IMR-90 (cell line): ENCODE measurements around the gene TMOD1. TPM values are rescaled to one million over a fixed set of nuclear protein-coding genes. Genes with fewer than 3 reads are reported as not detected.

Experiments used
- ATAC-seq: fragments of 200-7000 bp; cut with Tn5 transposase; 2 replicates; pipeline ENCODE4 v1.9.1; 2020; ENCODE audit warnings: low read depth, mild to moderate bottlenecking, moderate library complexity
- BruUV-seq: library from RNA; stranded (reverse); fragments of 400-500 nt; replicated peaks from 2 replicates; lab custom pipeline; 2021; lab: Mats Ljungman, UMichigan
- CTCF ChIA-PET: fragments of 300-600 bp; formaldehyde crosslinking; extraction: SDS; loops from one replicate; lab custom pipeline; 2021; ENCODE audit warnings: antibody characterized with exemption; lab: Yijun Ruan, JAX
- POLR2A ChIA-PET: fragments of 300-600 bp; sonication (Branson Sonifier 250); formaldehyde crosslinking; loops from one replicate; lab custom pipeline; 2022; ENCODE audit warnings: antibody characterized with exemption; ENCODE audit not compliant: unreplicated experiment; lab: Charles Lee
- DNase-seq: peaks from one replicate; pipeline ENCODE4 v3.0.0; 2013
- H2AFZ ChIP-seq: replicated peaks from 2 replicates; pipeline ENCODE3; 2013; ENCODE audit warnings: low read length, mild to moderate bottlenecking; ENCODE audit not compliant: poor library complexity
- H2AK5ac ChIP-seq: 2 replicates; pipeline ENCODE4 v1.6.1; 2013; ENCODE audit warnings: low read depth, low read length, inconsistent platforms
- H2AK9ac ChIP-seq: replicated peaks from 2 replicates; pipeline ENCODE3; 2013; ENCODE audit warnings: mild to moderate bottlenecking, low read depth, low read length, moderate library complexity; ENCODE audit not compliant: poor library complexity
- H2BK120ac ChIP-seq: 2 replicates; pipeline ENCODE4 v1.6.1; 2013; ENCODE audit warnings: low read depth, low read length, inconsistent platforms
- H2BK15ac ChIP-seq: 3 replicates; pipeline ENCODE4 v1.6.1; 2013; ENCODE audit warnings: low read depth, low read length, inconsistent platforms
- H2BK20ac ChIP-seq: 2 replicates; pipeline ENCODE4 v1.6.1; 2013; ENCODE audit warnings: low read depth, mild to moderate bottlenecking, inconsistent platforms, low read length, moderate library complexity
- H2BK5ac ChIP-seq: 2 replicates; pipeline ENCODE4 v1.6.1; 2013; ENCODE audit warnings: mild to moderate bottlenecking, low read depth, low read length, inconsistent platforms; ENCODE audit not compliant: poor library complexity, severe bottlenecking
- H3K14ac ChIP-seq: replicated peaks from 2 replicates; pipeline ENCODE4 v1.6.1; 2013; ENCODE audit warnings: low read depth, low read length, inconsistent platforms
- H3K18ac ChIP-seq: 2 replicates; pipeline ENCODE4 v1.6.1; 2013; ENCODE audit warnings: low read depth, low read length, control low read depth
- H3K23ac ChIP-seq: 2 replicates; pipeline ENCODE4 v1.6.1; 2013; ENCODE audit warnings: low read depth, low read length, inconsistent platforms
- H3K27ac ChIP-seq: 2 replicates; pipeline ENCODE4 v1.5.1; 2013; ENCODE audit warnings: mild to moderate bottlenecking, control low read depth, low read length; ENCODE audit not compliant: insufficient read depth
- H3K27me3 ChIP-seq: 2 replicates; pipeline ENCODE4 v1.6.1; 2013; ENCODE audit warnings: low read length; ENCODE audit not compliant: control insufficient read depth, insufficient read depth
- H3K36me3 ChIP-seq: 2 replicates; pipeline ENCODE4 v1.6.1; 2013; ENCODE audit warnings: low read length, mixed read lengths; ENCODE audit not compliant: control insufficient read depth, insufficient read depth
- H3K4ac ChIP-seq: 2 replicates; pipeline ENCODE4 v1.6.1; 2013; ENCODE audit warnings: low read depth, low read length, inconsistent platforms
- H3K4me1 ChIP-seq: 2 replicates; pipeline ENCODE4 v1.6.1; 2013; ENCODE audit warnings: low read length, mixed read lengths; ENCODE audit not compliant: control insufficient read depth, insufficient read depth
- H3K4me2 ChIP-seq: 2 replicates; pipeline ENCODE4 v1.6.1; 2013; ENCODE audit warnings: low read depth, mild to moderate bottlenecking, control low read depth, low read length, moderate library complexity
- H3K4me3 ChIP-seq: 2 replicates; pipeline ENCODE4 v1.5.1; 2013; ENCODE audit warnings: low read depth, mild to moderate bottlenecking, control low read depth, low read length, moderate library complexity; ENCODE audit not compliant: insufficient read depth
- H3K56ac ChIP-seq: 2 replicates; pipeline ENCODE4 v1.6.1; 2013; ENCODE audit warnings: low read length, inconsistent platforms; ENCODE audit not compliant: insufficient read depth; ENCODE audit errors: extremely low read depth
- H3K79me1 ChIP-seq, 2 experiments: 2 replicates each; pipeline ENCODE4 v1.6.1; 2013; ENCODE audit warnings: low read length in 2 of 2, inconsistent platforms in 1 of 2, low read depth in 1 of 2
- H3K9ac ChIP-seq: 2 replicates; pipeline ENCODE4 v1.6.1; 2013; ENCODE audit warnings: low read depth, low read length, control low read depth
- H3K9me1 ChIP-seq: 2 replicates; pipeline ENCODE4 v1.6.1; 2013; ENCODE audit warnings: low read length, inconsistent platforms; ENCODE audit not compliant: insufficient read depth
- H3K9me3 ChIP-seq: 2 replicates; pipeline ENCODE4 v1.6.1; 2013; ENCODE audit warnings: low read length; ENCODE audit not compliant: control insufficient read depth, insufficient read depth
- H4K20me1 ChIP-seq: 2 replicates; pipeline ENCODE4 v1.6.1; 2013; ENCODE audit warnings: low read length, inconsistent platforms; ENCODE audit not compliant: insufficient read depth
- H4K5ac ChIP-seq: 2 replicates; pipeline ENCODE4 v1.6.1; 2013; ENCODE audit warnings: mild to moderate bottlenecking, low read depth, low read length, control low read depth
- H4K8ac ChIP-seq, 2 experiments: 2 replicates each; pipeline ENCODE4 v1.6.1; 2013; ENCODE audit warnings: low read depth in 2 of 2, low read length in 2 of 2, control low read depth in 1 of 2, inconsistent platforms in 1 of 2
- H4K91ac ChIP-seq: 2 replicates; pipeline ENCODE4 v1.6.1; 2013; ENCODE audit warnings: low read depth, low read length, inconsistent platforms; ENCODE audit not compliant: insufficient read depth
- BHLHE40 ChIP-seq: fragments of 150-350 bp; IDR thresholded peaks from 2 replicates; pipeline ENCODE4 v1.6.1; 2016; ENCODE audit warnings: mild to moderate bottlenecking, low read depth, low read length
- CEBPB ChIP-seq: IDR thresholded peaks from 2 replicates; pipeline ENCODE4 v1.6.1; 2012; ENCODE audit warnings: low read depth, low read length, improper control_type of control experiment
- CHD1 ChIP-seq: IDR thresholded peaks from 2 replicates; pipeline ENCODE4 v1.6.1; 2012; ENCODE audit warnings: low read depth, low read length, improper control_type of control experiment
- FOS ChIP-seq: fragments of 150-350 bp; IDR thresholded peaks from 2 replicates; pipeline ENCODE4 v1.6.1; 2016; ENCODE audit warnings: low read depth, low read length
- MAFK ChIP-seq: IDR thresholded peaks from 2 replicates; pipeline ENCODE4 v1.6.1; 2012; ENCODE audit warnings: low read depth, low read length, improper control_type of control experiment
- MAZ ChIP-seq: IDR thresholded peaks from 2 replicates; pipeline ENCODE4 v1.6.1; 2012; ENCODE audit warnings: low read depth, mild to moderate bottlenecking, low read length, improper control_type of control experiment, moderate library complexity, borderline replicate concordance
- MXI1 ChIP-seq: IDR thresholded peaks from 2 replicates; pipeline ENCODE4 v1.6.1; 2012; ENCODE audit warnings: low read depth, mild to moderate bottlenecking, low read length, moderate library complexity, borderline replicate concordance
- NFE2L2 ChIP-seq: fragments of 150-350 bp; IDR thresholded peaks from 2 replicates; pipeline ENCODE4 v1.6.1; 2016; ENCODE audit warnings: low read depth, mild to moderate bottlenecking, low read length
- POLR2A ChIP-seq: IDR thresholded peaks from 2 replicates; pipeline ENCODE4 v1.6.1; 2012; ENCODE audit warnings: mild to moderate bottlenecking, low read depth, low read length
- RAD21 ChIP-seq: IDR thresholded peaks from 2 replicates; pipeline ENCODE4 v1.6.1; 2012; ENCODE audit warnings: low read length, improper control_type of control experiment
- RCOR1 ChIP-seq: IDR thresholded peaks from 2 replicates; pipeline ENCODE4 v1.6.1; 2012; ENCODE audit warnings: mild to moderate bottlenecking, low read length, improper control_type of control experiment; ENCODE audit not compliant: insufficient replicate concordance
- RFX5 ChIP-seq: IDR thresholded peaks from 2 replicates; pipeline ENCODE4 v1.8.0; 2012; ENCODE audit warnings: low read depth, mild to moderate bottlenecking, low read length, moderate library complexity
- SMC3 ChIP-seq: fragments of 150-350 bp; IDR thresholded peaks from 2 replicates; pipeline ENCODE4 v1.6.1; 2016; ENCODE audit warnings: low read depth, mild to moderate bottlenecking, antibody characterized with exemption, low read length, moderate library complexity
- WGBS, 2 experiments: methylation state at CpG; one replicate each; pipeline versions ENCODE4 v1.1.5 to v1.1.7; 2013; ENCODE audit warnings: missing lambda C conversion rate in 2 of 2; ENCODE audit not compliant: insufficient read length in 1 of 2; ENCODE audit errors: extremely low coverage in 2 of 2; 5-methylcytosine and 5-hydroxymethylcytosine counted together
- dilution Hi-C: fragments of 300-500 bp; cut with HindIII; formaldehyde crosslinking; loops from one replicate; pipeline ENCODE4 v1.14.3; 2018; ENCODE audit warnings: low sequenced_read_pairs; ENCODE audit not compliant: unreplicated experiment
- in situ Hi-C: fragments of 300-500 bp; cut with MboI; formaldehyde crosslinking; loops from 3 replicates; pipeline ENCODE4 v1.14.3; 2019; ENCODE audit warnings: low sequenced_read_pairs, inconsistent platforms, mixed read lengths
- intact Hi-C: fragments of 100-400 bp; cut with micrococcal nuclease; formaldehyde crosslinking; loops from 2 replicates; pipeline ENCODE4 v1.10.0; 2022
- polyA plus RNA-seq, 3 experiments: library from polyadenylated mRNA; depleted of rRNA; stranded (reverse); fragments of >200 nt; gene quantifications; 2 replicates each; pipeline ENCODE4 v1.2.3, GENCODE V29; 2012; ENCODE audit warnings: low replicate concordance in 1 of 3
- total RNA-seq: library from RNA; depleted of rRNA; stranded (reverse); fragments of >200 nt; gene quantifications from 2 replicates; pipeline ENCODE4 v1.2.3, GENCODE V29; 2012
- TF ChIP-seq, protein P1 (sequence below): conservative IDR thresholded peaks from 2 replicates; pipeline ENCODE4 v1.5.1; 2012; ENCODE audit warnings: mild to moderate bottlenecking, low read depth, low read length, improper control_type of control experiment
- TF ChIP-seq, protein P2 (sequence below): fragments of 150-350 bp; IDR thresholded peaks from 2 replicates; pipeline ENCODE4 v1.6.1; 2016; ENCODE audit warnings: low read depth, mild to moderate bottlenecking, low read length, moderate library complexity, borderline replicate concordance
- TF ChIP-seq, protein P3 (sequence below): fragments of 150-350 bp; IDR thresholded peaks from 2 replicates; pipeline ENCODE4 v1.6.1; 2017; ENCODE audit warnings: mild to moderate bottlenecking, antibody characterized with exemption, low read length, low read depth

TMOD1 gene
- total and polyA plus RNA-seq, 2 of the 4 experiments (the other 2 are of a cell fraction) = 0.18 to 0.38 TPM

DNA sequence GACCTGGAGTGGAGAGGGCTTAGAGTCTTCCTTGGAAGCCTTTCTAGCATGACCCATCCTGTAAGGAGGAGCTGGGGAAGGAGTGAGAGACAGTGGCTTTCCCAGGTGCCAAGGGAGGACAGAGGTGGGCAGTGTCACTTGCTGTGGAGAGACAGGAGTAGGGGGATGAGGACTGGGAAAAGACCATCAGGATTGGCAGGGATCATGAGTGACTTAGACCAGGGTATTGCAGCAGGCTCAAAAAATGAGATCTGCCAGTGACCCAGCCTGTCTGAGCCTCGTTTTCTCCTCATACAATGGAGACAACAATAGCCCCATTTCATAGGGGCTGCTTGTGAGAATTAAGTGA is 2.4 kb downstream of the TMOD1 start:
- no peak overlapping the region for H2BK120ac ChIP-seq
- H4K20me1 ChIP-seq = no peaks in the 10 kb centered on the region
- H2BK15ac ChIP-seq = peak overlapping the region; percentile 15; the same call in 1 of the 3 replicates
- H3K79me1 ChIP-seq = 0 out of 4 replicates have a peak, but pooled peaks cover 0 to 3% of the 10 kb centered on the region in 2 experiments
- no peak overlapping the region for H3K56ac ChIP-seq
- BruUV-seq = no TSS peak
- H3K9ac ChIP-seq = no peak overlapping the region
- no peak overlapping the region; the same call in 1 of the 2 replicates for H3K18ac ChIP-seq
- DNase-seq = no peak
- H2AK5ac ChIP-seq = peak overlapping the region; percentile 2; the same call in 1 of the 2 replicates
- H3K14ac ChIP-seq = 0 out of 2 replicates have a peak overlapping the region, but pooled peaks have one; percentile 36
- H3K27me3 ChIP-seq = peaks cover 23% of the 10 kb centered on the region
- TF ChIP-seq, protein P1, sequence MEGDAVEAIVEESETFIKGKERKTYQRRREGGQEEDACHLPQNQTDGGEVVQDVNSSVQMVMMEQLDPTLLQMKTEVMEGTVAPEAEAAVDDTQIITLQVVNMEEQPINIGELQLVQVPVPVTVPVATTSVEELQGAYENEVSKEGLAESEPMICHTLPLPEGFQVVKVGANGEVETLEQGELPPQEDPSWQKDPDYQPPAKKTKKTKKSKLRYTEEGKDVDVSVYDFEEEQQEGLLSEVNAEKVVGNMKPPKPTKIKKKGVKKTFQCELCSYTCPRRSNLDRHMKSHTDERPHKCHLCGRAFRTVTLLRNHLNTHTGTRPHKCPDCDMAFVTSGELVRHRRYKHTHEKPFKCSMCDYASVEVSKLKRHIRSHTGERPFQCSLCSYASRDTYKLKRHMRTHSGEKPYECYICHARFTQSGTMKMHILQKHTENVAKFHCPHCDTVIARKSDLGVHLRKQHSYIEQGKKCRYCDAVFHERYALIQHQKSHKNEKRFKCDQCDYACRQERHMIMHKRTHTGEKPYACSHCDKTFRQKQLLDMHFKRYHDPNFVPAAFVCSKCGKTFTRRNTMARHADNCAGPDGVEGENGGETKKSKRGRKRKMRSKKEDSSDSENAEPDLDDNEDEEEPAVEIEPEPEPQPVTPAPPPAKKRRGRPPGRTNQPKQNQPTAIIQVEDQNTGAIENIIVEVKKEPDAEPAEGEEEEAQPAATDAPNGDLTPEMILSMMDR = no peak
- TF ChIP-seq RFX5 = no peak
- no peak for TF ChIP-seq MXI1
- TF ChIP-seq CHD1 = no peak
- TF ChIP-seq RCOR1 = no peak
- no peak for TF ChIP-seq NFE2L2
- TF ChIP-seq CEBPB = no peak
- TF ChIP-seq BHLHE40 = no peak
- TF ChIP-seq POLR2A = no peak
- TF ChIP-seq, protein P2, sequence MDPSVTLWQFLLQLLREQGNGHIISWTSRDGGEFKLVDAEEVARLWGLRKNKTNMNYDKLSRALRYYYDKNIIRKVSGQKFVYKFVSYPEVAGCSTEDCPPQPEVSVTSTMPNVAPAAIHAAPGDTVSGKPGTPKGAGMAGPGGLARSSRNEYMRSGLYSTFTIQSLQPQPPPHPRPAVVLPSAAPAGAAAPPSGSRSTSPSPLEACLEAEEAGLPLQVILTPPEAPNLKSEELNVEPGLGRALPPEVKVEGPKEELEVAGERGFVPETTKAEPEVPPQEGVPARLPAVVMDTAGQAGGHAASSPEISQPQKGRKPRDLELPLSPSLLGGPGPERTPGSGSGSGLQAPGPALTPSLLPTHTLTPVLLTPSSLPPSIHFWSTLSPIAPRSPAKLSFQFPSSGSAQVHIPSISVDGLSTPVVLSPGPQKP = no peak
- TF ChIP-seq FOS = no peak
- no peak for TF ChIP-seq RAD21
- TF ChIP-seq SMC3 = no peak
- no peak for TF ChIP-seq MAFK
- TF ChIP-seq, protein P3, sequence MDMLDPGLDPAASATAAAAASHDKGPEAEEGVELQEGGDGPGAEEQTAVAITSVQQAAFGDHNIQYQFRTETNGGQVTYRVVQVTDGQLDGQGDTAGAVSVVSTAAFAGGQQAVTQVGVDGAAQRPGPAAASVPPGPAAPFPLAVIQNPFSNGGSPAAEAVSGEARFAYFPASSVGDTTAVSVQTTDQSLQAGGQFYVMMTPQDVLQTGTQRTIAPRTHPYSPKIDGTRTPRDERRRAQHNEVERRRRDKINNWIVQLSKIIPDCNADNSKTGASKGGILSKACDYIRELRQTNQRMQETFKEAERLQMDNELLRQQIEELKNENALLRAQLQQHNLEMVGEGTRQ = no peak
- TF ChIP-seq MAZ = no peak
- H4K8ac ChIP-seq = no peak overlapping the region
- no peak overlapping the region for H3K4me3 ChIP-seq
- intact Hi-C loops (no loop called here), in situ Hi-C loops (no loop called here), dilution Hi-C loops (no loop called here)
- no peak for ATAC-seq
- no peak overlapping the region for H3K27ac ChIP-seq
- peak overlapping the region; percentile 84; the same call in 1 of the 2 replicates for H3K23ac ChIP-seq
- no peak overlapping the region for H4K5ac ChIP-seq
- no peaks in the 10 kb centered on the region for H3K36me3 ChIP-seq
- H3K9me1 ChIP-seq = no peaks in the 10 kb centered on the region
- H2BK5ac ChIP-seq = no peak overlapping the region
- peaks cover 18% of the 10 kb centered on the region; the same call in 1 of the 2 replicates for H3K4me1 ChIP-seq
- peak overlapping the region; percentile 5; the same call in 1 of the 2 replicates for H2BK20ac ChIP-seq
- H3K4me2 ChIP-seq = no peak overlapping the region
- H3K9me3 ChIP-seq = no peaks in the 10 kb centered on the region
- ChIA-PET POLR2A (no interaction called here), CTCF (interaction anchor here (0.8 to 1.0 kb wide), 3 partner anchors 12 to 15 kb away, joined by 3 to 4 read pairs (median 3); no protein-coding TSS in a partner anchor)
- WGBS, 2 experiments = no CpG with 5 or more reads among the region's 1 CpG
- H2AFZ ChIP-seq = no peak overlapping the region
- H3K4ac ChIP-seq = 0 out of 2 replicates have a peak overlapping the region, but pooled peaks have one; percentile 32
- no peak overlapping the region; the same call in 1 of the 2 replicates for H4K91ac ChIP-seq
- H2AK9ac ChIP-seq = no peak overlapping the region
